Endothelial cell (in vitro differentiated cells): ENCODE data around the gene COL19A1. TPM values are rescaled to one million over a fixed set of nuclear protein-coding genes. Genes with fewer than 3 reads are reported as not detected.

Source experiments
- DNase-seq: peaks from one replicate; pipeline ENCODE4 v3.0.0; 2021; ENCODE audit warnings: low spot score
- H3K27ac Mint-ChIP-seq: one replicate; pipeline ENCODE4 v1.8.0; 2021; ENCODE audit warnings: mixed read lengths, inconsistent platforms; ENCODE audit not compliant: unreplicated experiment
- H3K27me3 Mint-ChIP-seq: one replicate; pipeline ENCODE4 v1.8.0; 2021; ENCODE audit warnings: mild to moderate bottlenecking, moderate library complexity, mixed read lengths, inconsistent platforms; ENCODE audit not compliant: unreplicated experiment
- H3K36me3 Mint-ChIP-seq: one replicate; pipeline ENCODE4 v1.8.0; 2021; ENCODE audit warnings: mild to moderate bottlenecking, low read depth, mixed read lengths, inconsistent platforms; ENCODE audit not compliant: unreplicated experiment
- H3K4me1 Mint-ChIP-seq: one replicate; pipeline ENCODE4 v1.8.0; 2021; ENCODE audit warnings: mild to moderate bottlenecking, mixed read lengths, inconsistent platforms; ENCODE audit not compliant: unreplicated experiment
- H3K4me3 Mint-ChIP-seq: one replicate; pipeline ENCODE4 v1.8.0; 2021; ENCODE audit warnings: mild to moderate bottlenecking, mixed read lengths, inconsistent platforms; ENCODE audit not compliant: unreplicated experiment
- H3K9me3 Mint-ChIP-seq: one replicate; pipeline ENCODE4 v1.8.0; 2021; ENCODE audit warnings: mixed read lengths, inconsistent platforms; ENCODE audit not compliant: unreplicated experiment
- CTCF ChIP-seq: fragments of 200-600 bp; sonication (generic); IDR thresholded peaks from one replicate; pipeline ENCODE4 v1.5.0; 2021; ENCODE audit warnings: antibody characterized with exemption; ENCODE audit not compliant: unreplicated experiment
- total RNA-seq: library from RNA; stranded (reverse); fragmentation: NEBNext Ultra II Directional; extraction: Animal tissue kit (Norgen Biotek cat#: 25700); gene quantifications from one replicate; pipeline ENCODE4 v1.2.1, GENCODE V29; 2021; ENCODE audit not compliant: unreplicated experiment

Gene COL19A1
- total RNA-seq, 1 donor from 2014 or later = 0.33 TPM

GRCh38 chr6:70219943-70220613 lies 353.7 kb downstream of the COL19A1 start:
- no peak overlapping the region for H3K27ac Mint-ChIP-seq
- no peaks in the 10 kb centered on the region for H3K4me1 Mint-ChIP-seq
- no peak for TF ChIP-seq CTCF
- H3K9me3 Mint-ChIP-seq = no peaks in the 10 kb centered on the region
- no peak for DNase-seq
- no peaks in the 10 kb centered on the region for H3K36me3 Mint-ChIP-seq
- H3K27me3 Mint-ChIP-seq = peaks cover 1% of the 10 kb centered on the region
- H3K4me3 Mint-ChIP-seq = no peak overlapping the region

- Mint-ChIP-seq H3K4me1 (no peaks in the 10 kb centered on the region), H3K27ac (no peak overlapping the region), H3K9me3 (no peaks in the 10 kb centered on the region), H3K4me3 (no peak overlapping the region), H3K36me3 (no peaks in the 10 kb centered on the region), H3K27me3 (peaks cover 1% of the 10 kb centered on the region)
- peak; percentile 95 for TF ChIP-seq CTCF
- peak; percentile 12 for DNase-seq
Observed at GRCh38 chr6:70221025-70221714, 354.8 kb downstream of the COL19A1 start.

GRCh38 chr6:70221715-70222438 lies 355.5 kb downstream of the COL19A1 start:
- Mint-ChIP-seq H3K4me3 (no peak overlapping the region), H3K4me1 (no peaks in the 10 kb centered on the region), H3K36me3 (no peaks in the 10 kb centered on the region), H3K9me3 (no peaks in the 10 kb centered on the region), H3K27me3 (peaks cover 1% of the 10 kb centered on the region), H3K27ac (no peak overlapping the region)
- DNase-seq = no peak
- no peak for TF ChIP-seq CTCF

- Mint-ChIP-seq H3K4me1 (no peaks in the 10 kb centered on the region), H3K27me3 (peaks cover 1% of the 10 kb centered on the region), H3K4me3 (no peak overlapping the region), H3K36me3 (no peaks in the 10 kb centered on the region), H3K9me3 (no peaks in the 10 kb centered on the region), H3K27ac (no peak overlapping the region)
- no peak for DNase-seq
- no peak for TF ChIP-seq CTCF
Observed at GRCh38 chr6:70222439-70222749, 356.0 kb downstream of the COL19A1 start.

GRCh38 chr6:70225055-70225454 lies 358.7 kb downstream of the COL19A1 start:
- no peak overlapping the region for H3K27ac Mint-ChIP-seq

More at GRCh38 chr6:70225055-70225454, 358.7 kb downstream of the COL19A1 start:
- H3K4me3 Mint-ChIP-seq = no peak overlapping the region
- no peak for DNase-seq
- H3K4me1 Mint-ChIP-seq = no peaks in the 10 kb centered on the region
- peaks cover 1% of the 10 kb centered on the region for H3K27me3 Mint-ChIP-seq
- H3K9me3 Mint-ChIP-seq = no peaks in the 10 kb centered on the region
- H3K36me3 Mint-ChIP-seq = no peaks in the 10 kb centered on the region
- TF ChIP-seq CTCF = no peak
